Hematopoietic multipotent progenitor cell treated with erythropoietin and hydrocortisone succinate and interleukin-3 and kit ligand, for 6 days (in vitro differentiated cells): ENCODE measurements around the gene CARS1.

Source experiments
- DNase-seq: peaks from one replicate; pipeline ENCODE4 v3.0.0-alpha.2; 2015

The CARS1 gene

GRCh38 chr11:3007404-3008010 is 49.7 kb downstream of the CARS1 start:
- DNase-seq: no peak

- peak; percentile 18 for DNase-seq
Observed at GRCh38 chr11:3006505-3007260, 50.5 kb downstream of the CARS1 start.

GRCh38 chr11:3004481-3004880 is 52.7 kb downstream of the CARS1 start:
- DNase-seq: no peak

GRCh38 chr11:3003396-3004231 is 53.6 kb downstream of the CARS1 start:
- DNase-seq: peak; percentile 24

GRCh38 chr11:3002871-3003270 is 54.4 kb downstream of the CARS1 start:
- no peak for DNase-seq

- no peak for DNase-seq
Observed at GRCh38 chr11:3002351-3002861, 54.8 kb downstream of the CARS1 start.

GRCh38 chr11:3001496-3001895 is 55.7 kb downstream of the CARS1 start:
- peak; percentile 85 for DNase-seq

GRCh38 chr11:3000032-3000961 is 56.9 kb downstream of the CARS1 start:
- peak; percentile 21 for DNase-seq

GRCh38 chr11:2999464-2999998 is 57.7 kb downstream of the CARS1 start:
- DNase-seq: no peak

- peak; percentile 45 for DNase-seq
Observed at GRCh38 chr11:2998073-2998850, 59.0 kb downstream of the CARS1 start.

- DNase-seq: no peak
Observed at GRCh38 chr11:2997406-2997805, 59.8 kb downstream of the CARS1 start.

GRCh38 chr11:2996976-2997375 is 60.2 kb downstream of the CARS1 start:
- DNase-seq: no peak

- DNase-seq: no peak
Observed at GRCh38 chr11:2995893-2996554, 61.2 kb downstream of the CARS1 start.

- DNase-seq: no peak
Observed at GRCh38 chr11:2995031-2995561, 62.1 kb downstream of the CARS1 start.

GRCh38 chr11:2994336-2994730 is 62.9 kb downstream of the CARS1 start:
- no peak for DNase-seq

GRCh38 chr11:2992997-2993325 is 64.3 kb downstream of the CARS1 start:
- peak; percentile 51 for DNase-seq

GRCh38 chr11:2992234-2992996 is 64.8 kb downstream of the CARS1 start, which contains the start of gene NAP1L4:
NAP1L4 (minus strand) TSS chr11:2992329; CDS start chr11:2979220, 13,109 bp downstream.
- DNase-seq: peak; percentile 99

GRCh38 chr11:2991452-2992233 is 65.6 kb downstream of the CARS1 start:
- peak; percentile 57 for DNase-seq
